Progenitor cell of endocrine pancreas (in vitro differentiated cells): Measurements from ENCODE around the gene TOM1L2. TPM values are rescaled to one million over a fixed set of nuclear protein-coding genes. Genes with fewer than 3 reads are reported as not detected.

ENCODE experiments used
- DNase-seq: peaks from one replicate; pipeline ENCODE4 v3.0.0; 2021; ENCODE audit warnings: low spot score; ENCODE audit not compliant: unreplicated experiment
- H3K27ac Mint-ChIP-seq: 2 replicates; pipeline ENCODE4 v1.8.0; 2021; ENCODE audit warnings: mild to moderate bottlenecking, moderate library complexity, mixed read lengths
- H3K27me3 Mint-ChIP-seq: 2 replicates; pipeline ENCODE4 v1.8.0; 2021; ENCODE audit warnings: mixed read lengths
- H3K36me3 Mint-ChIP-seq: 2 replicates; pipeline ENCODE4 v1.8.0; 2022; ENCODE audit warnings: mixed read lengths; ENCODE audit not compliant: insufficient read depth
- H3K4me1 Mint-ChIP-seq: 2 replicates; pipeline ENCODE4 v1.8.0; 2021; ENCODE audit warnings: low read depth, mixed read lengths
- H3K4me3 Mint-ChIP-seq: 2 replicates; pipeline ENCODE4 v1.8.0; 2021; ENCODE audit warnings: low read depth, mild to moderate bottlenecking, moderate library complexity, mixed read lengths
- H3K9me3 Mint-ChIP-seq: 2 replicates; pipeline ENCODE4 v1.8.0; 2021; ENCODE audit warnings: low read depth, mixed read lengths
- total RNA-seq: library from RNA; stranded (reverse); gene quantifications from 2 replicates; pipeline ENCODE4 v1.2.1, GENCODE V29; 2021
- TF ChIP-seq, protein P1 (sequence below): fragments of 200-600 bp; sonication (generic); IDR thresholded peaks from one replicate; pipeline ENCODE4 v1.5.0; 2021; ENCODE audit warnings: antibody characterized with exemption, mild to moderate bottlenecking; ENCODE audit not compliant: unreplicated experiment

Gene TOM1L2
- total RNA-seq, 1 donor from 2014 or later: 29.4 TPM

DNA sequence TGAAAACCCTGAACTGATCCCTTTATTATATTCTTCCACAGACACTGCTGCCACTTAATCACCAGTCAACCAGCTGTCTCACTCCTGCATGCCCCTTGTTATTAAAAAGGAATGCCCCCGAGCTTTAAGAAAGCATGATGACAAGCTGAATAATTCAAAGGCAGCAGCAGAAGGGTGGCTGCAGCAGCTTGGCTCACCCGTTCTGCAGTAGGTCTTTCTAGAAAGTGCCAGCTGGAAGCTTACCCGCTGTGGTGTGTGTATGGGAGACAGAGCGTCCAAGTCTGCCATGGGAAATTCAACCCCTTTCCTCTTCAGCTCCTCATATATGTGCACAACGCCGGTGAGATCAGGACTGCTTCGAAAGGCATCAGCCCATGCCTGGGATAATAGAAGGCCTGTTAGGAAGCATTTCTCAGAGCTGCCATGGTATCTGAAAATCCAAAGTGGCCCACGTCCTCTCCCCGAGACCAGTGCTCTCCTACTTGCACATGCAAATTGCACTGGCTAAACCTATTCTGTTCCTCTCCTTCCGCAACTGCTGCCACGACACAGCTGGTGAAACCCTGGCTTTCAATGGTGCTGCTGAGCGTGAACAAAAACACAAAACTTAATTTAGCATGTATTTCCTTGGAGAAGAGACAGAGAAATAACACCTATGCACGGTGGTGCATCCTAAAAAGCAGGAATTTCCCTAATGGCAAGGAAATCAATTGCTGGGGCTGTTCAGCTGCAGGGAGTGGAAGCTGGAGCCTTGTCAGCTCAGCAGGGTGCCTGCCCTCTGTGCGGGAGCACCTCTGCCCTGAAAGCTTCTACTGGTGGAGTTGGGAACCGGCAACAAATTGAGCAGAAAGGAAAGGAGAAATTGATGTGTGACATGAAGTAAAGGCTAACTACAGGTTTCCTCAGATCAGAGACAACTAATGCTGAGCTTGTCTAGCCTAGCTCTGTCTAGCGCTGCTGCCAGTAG is 87.5 kb downstream of the TOM1L2 start:
- H3K9me3 Mint-ChIP-seq: no peaks in the 10 kb centered on the region
- no peak overlapping the region for H3K4me3 Mint-ChIP-seq
- peaks cover 4% of the 10 kb centered on the region for H3K36me3 Mint-ChIP-seq
- H3K27me3 Mint-ChIP-seq: no peaks in the 10 kb centered on the region
- H3K27ac Mint-ChIP-seq: no peak overlapping the region
- DNase-seq: no peak
- H3K4me1 Mint-ChIP-seq: no peaks in the 10 kb centered on the region
- TF ChIP-seq, protein P1, sequence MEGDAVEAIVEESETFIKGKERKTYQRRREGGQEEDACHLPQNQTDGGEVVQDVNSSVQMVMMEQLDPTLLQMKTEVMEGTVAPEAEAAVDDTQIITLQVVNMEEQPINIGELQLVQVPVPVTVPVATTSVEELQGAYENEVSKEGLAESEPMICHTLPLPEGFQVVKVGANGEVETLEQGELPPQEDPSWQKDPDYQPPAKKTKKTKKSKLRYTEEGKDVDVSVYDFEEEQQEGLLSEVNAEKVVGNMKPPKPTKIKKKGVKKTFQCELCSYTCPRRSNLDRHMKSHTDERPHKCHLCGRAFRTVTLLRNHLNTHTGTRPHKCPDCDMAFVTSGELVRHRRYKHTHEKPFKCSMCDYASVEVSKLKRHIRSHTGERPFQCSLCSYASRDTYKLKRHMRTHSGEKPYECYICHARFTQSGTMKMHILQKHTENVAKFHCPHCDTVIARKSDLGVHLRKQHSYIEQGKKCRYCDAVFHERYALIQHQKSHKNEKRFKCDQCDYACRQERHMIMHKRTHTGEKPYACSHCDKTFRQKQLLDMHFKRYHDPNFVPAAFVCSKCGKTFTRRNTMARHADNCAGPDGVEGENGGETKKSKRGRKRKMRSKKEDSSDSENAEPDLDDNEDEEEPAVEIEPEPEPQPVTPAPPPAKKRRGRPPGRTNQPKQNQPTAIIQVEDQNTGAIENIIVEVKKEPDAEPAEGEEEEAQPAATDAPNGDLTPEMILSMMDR: no peak

DNA sequence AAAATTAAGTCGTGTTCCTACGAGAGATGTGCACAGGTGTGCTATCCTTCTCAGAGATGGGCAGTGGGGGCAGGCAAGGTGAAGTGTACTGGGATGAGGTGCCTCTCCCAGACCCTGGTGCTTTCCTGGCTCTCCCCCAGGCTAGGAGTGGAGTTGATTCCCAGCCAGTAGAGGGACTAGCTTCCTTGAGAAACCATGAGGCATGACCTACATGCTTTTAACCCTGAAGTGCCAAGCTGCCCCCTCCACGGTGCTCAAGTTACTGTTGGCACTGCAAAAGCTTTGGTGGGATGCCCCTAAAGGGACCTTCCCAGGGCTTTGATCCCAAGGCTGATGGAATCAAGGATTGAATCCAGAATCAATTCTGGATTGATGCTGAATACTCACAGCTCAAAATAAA is 88.4 kb downstream of the TOM1L2 start:
- Mint-ChIP-seq H3K9me3 (no peaks in the 10 kb centered on the region), H3K4me1 (no peaks in the 10 kb centered on the region), H3K4me3 (no peak overlapping the region), H3K27ac (no peak overlapping the region), H3K27me3 (no peaks in the 10 kb centered on the region), H3K36me3 (peaks cover 5% of the 10 kb centered on the region)
- TF ChIP-seq, protein P1: no peak
- no peak for DNase-seq

DNA sequence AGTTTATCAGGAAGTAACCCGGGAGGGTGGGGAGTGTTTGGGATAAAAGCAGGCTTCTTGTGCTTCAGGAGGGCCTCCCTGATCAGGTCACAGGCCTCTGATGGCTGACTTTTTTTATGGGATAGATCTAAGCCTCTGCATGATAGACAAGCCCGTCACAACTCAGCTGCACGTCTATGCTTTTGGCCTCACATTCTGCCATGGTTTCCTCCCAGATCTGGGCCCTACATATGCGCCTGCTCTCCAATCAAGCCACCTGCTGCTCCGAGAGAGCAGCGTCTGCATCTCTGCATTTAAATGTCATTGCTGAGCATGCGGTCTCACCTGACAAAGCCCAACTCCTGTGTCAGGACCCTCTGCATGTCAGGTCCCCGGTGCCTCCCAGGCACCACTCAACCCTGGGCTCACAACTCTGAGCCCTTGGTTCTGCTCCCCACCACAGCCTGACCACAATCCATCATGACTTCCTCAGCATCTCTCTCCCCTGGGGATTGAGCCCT is 90.1 kb downstream of the TOM1L2 start:
- Mint-ChIP-seq H3K4me1 (peaks cover 9% of the 10 kb centered on the region), H3K27me3 (no peaks in the 10 kb centered on the region), H3K27ac (no peak overlapping the region), H3K36me3 (peaks cover 5% of the 10 kb centered on the region), H3K4me3 (no peak overlapping the region), H3K9me3 (no peaks in the 10 kb centered on the region)
- TF ChIP-seq, protein P1: no peak
- DNase-seq: no peak

DNA sequence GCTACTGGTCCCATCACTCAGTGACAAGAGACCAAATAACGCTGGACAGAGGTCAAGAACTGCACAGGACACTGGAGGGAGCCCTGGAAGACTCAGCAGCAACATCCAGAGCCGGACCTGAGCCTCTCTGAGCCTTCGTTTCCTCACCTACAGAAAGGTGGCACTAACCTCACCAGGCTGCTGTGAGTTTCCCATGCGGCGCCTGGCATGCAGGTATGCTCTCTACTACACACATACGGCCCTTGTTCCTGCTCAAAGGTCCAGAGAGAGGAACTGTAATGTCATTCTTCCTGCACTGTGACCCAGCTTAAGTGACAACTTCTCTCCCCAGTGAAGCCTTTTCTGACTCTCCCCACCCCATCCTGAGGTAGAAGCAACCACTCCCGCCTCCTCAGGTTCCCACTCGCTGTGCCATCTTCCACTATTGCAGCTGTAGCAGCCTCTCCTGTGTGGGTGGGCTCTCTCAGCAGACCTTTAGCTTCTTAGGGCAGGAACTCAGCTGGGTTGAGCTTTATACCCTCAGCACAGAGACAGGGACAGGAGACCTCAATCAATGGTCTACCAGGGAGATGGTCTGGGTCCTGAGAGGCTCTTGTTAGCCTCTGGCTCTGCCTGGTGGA is 91.5 kb downstream of the TOM1L2 start:
- Mint-ChIP-seq H3K36me3 (peaks cover 6% of the 10 kb centered on the region), H3K9me3 (no peaks in the 10 kb centered on the region), H3K27ac (no peak overlapping the region), H3K27me3 (no peaks in the 10 kb centered on the region), H3K4me1 (peaks cover 10% of the 10 kb centered on the region), H3K4me3 (no peak overlapping the region)
- DNase-seq: no peak
- TF ChIP-seq, protein P1: no peak

DNA sequence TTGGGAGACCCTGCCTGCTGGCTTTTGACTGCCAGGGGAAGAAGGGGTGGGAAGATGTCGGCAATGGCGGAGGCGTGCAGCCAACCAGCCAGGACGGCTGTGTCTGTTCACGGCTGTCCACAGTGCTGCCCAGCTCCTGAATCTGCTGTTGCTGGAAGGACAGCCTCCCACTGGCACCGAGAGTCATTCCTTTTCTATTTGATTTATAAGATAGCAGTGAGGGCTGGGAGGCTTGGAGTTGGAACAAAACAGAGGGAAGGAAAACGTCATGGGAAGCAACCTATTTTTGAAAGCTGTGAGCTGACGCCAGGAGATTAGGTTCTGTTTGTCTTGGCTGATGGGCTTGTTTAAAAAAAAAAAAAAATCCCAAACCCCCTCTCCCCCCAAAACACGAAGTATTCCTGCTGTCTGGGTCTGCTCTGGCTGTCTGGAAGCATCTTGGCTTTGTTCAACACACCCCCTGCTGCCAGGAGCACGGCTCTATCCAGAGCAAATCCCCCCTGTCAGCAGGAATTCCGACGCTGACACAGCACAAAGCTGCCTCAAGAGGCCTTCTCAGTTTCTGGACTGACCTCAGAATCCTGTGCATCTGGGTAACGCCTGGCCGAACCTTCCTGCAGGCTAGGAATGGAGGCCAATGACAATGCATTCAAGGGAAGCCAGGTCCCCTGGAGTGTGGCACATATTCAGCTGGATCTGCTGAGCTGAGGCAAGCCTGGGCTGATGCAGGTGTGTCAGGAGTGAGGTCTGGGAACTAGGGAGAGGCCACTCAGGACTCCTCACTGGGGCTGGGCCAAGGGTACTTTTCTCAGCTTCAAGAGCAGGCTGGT is 94.5 kb downstream of the TOM1L2 start:
- no peak for DNase-seq
- no peak overlapping the region for H3K27ac Mint-ChIP-seq

More for the DNA sequence above, 94.5 kb downstream of the TOM1L2 start:
- Mint-ChIP-seq H3K27me3 (no peaks in the 10 kb centered on the region), H3K36me3 (peaks cover 4% of the 10 kb centered on the region), H3K4me3 (no peak overlapping the region), H3K4me1 (peaks cover 10% of the 10 kb centered on the region), H3K9me3 (no peaks in the 10 kb centered on the region)
- TF ChIP-seq, protein P1: no peak
